NCI-H226 (cell line): ENCODE measurements around the gene C5orf15.

ENCODE experiments used
- DNase-seq: peaks from one replicate; pipeline ENCODE4 v3.0.0-alpha.2; 2015

The C5orf15 gene

DNA sequence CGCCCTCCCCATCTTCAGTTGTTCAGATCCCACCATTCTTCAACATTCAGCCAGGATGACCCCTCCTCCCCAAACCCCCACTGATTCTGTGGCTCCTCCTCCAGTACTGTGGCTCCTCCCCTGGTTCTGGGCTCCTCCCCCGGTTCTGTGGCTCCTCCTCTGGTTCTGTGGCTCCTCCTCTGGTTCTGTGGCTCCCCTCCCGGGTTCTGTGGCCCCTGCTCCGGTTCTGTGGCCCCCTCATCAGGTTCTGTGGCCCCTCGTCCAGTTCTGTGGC is 32.8 kb downstream of the C5orf15 start:
- no peak for DNase-seq

DNA sequence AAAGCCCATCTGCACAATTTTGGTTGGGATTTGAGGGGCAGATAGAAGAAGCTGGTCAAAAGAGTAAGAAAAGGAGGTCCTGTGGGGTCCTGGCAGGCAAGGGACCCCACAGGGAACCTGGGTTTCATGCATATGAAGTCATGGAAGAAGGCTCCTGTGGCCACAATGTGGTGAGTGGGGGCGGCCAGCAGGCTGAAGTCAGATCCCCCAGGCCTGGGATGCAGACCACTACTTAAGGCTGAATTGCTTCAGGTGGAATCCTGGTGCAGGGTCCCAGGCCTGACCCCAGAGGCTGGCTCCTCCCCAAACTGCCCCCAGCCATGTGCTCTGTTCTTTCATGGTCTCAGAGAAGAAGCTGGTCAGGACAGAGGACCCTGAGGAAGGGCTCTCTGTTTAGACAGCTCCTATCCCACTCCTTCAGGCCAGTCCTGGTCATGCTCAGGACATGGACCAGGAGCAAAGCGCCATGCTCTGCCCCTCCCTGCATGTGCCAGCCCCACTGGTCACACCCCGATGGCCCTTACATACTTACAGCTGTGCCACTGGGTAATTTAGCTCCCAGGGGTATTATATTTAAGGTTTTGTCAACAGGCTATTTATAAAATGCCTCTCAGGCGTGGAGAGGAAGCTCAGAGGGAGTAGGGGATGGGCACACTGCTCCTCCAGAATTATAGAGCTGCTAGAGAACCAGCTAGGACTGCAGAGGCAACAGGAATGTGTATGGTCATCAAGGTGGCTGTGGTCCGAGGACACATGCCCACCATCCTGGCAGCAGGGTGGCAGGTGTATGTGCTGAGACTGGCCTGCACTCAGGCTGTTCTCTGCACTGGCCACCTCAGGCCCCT is 33.4 kb downstream of the C5orf15 start:
- DNase-seq: no peak

- no peak for DNase-seq
These were observed 34.1 kb downstream of the C5orf15 start for GRCh38 chr5:133934311-133934710.

- DNase-seq: no peak
These were observed 34.6 kb downstream of the C5orf15 start for GRCh38 chr5:133933670-133934295.

DNA sequence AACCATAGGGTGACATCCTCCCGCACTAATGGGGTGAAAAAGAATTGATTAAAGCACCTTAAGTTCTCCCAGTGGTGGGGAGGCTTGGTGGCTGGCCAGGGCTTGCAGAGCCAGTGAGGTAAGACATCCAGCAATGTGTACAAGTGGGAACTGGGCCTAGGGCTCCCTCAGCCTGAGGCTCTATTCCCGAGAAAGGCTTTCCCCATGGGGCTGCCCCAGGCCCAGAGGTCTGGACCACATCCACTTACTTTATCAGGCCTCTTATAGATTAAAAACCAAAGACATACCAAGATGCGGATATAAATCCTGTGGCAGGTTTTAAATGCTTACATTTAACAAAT is 35.3 kb downstream of the C5orf15 start:
- no peak for DNase-seq

GRCh38 chr5:133932441-133933168 is 35.8 kb downstream of the C5orf15 start:
- no peak for DNase-seq

DNA sequence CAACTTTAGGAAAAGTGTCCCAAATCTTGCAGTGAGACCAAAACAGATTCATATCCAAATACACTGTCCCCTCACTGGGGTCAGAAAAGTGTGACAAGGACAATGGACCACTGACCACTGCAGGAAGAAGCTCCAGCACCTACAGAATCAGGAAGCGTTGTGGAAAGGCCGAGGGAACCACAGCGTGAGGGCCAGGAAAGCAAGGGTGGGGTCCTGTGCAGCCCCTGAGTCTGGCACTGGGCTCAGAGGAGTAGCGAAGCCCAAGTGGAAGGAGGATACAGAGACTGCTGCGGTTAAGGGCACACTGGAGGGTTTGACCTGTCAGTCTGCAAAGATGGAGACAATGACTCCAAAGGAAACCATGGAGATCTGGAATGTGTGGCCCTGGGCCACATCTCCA is 36.9 kb downstream of the C5orf15 start:
- no peak for DNase-seq

GRCh38 chr5:133930813-133931090 is 37.7 kb downstream of the C5orf15 start:
- DNase-seq: no peak

GRCh38 chr5:133930061-133930812 is 38.2 kb downstream of the C5orf15 start:
- DNase-seq: no peak

- DNase-seq: no peak
These were observed 39.6 kb downstream of the C5orf15 start for GRCh38 chr5:133928587-133929393.

DNA sequence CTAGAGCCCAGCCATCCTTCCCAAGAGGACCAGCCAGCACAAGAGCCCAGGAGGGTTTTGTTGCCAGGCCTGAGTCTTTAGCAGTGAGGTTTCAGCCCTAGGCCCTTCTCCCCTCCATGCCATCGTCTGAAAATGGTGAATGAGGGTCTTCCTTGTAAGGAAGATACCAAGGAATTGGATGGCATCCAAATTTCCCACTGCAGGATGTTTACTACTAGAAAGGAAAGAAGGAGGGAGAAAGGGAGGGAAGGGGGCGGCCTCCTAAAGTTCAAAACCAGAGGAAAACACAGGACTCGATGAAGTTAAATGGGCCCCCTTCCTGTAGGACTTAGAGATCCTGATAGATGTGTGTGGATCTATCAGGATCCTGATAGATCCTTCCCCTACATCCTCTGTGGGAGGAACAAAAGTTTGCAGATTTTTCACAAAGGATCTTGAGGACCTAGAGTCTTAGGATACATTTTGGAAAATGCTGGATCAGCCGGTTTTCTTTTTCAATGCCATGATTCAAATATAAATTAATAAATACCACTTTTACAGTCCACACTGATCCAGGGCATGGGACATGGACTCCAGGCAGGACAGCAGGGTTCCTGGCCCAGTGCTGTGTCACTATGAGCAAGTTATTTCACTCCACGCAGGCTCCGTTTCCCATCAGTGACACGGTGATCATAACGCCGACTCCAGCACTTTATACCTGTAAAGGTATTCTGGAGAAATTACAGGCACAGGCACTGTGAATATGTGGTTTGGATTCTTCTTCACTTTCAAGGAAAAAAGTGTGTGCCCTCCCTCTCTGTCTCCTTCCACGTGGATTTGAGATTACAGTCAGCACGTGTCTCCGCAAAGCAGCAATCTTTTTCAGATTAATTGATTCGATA is 40.9 kb downstream of the C5orf15 start:
- no peak for DNase-seq

DNA sequence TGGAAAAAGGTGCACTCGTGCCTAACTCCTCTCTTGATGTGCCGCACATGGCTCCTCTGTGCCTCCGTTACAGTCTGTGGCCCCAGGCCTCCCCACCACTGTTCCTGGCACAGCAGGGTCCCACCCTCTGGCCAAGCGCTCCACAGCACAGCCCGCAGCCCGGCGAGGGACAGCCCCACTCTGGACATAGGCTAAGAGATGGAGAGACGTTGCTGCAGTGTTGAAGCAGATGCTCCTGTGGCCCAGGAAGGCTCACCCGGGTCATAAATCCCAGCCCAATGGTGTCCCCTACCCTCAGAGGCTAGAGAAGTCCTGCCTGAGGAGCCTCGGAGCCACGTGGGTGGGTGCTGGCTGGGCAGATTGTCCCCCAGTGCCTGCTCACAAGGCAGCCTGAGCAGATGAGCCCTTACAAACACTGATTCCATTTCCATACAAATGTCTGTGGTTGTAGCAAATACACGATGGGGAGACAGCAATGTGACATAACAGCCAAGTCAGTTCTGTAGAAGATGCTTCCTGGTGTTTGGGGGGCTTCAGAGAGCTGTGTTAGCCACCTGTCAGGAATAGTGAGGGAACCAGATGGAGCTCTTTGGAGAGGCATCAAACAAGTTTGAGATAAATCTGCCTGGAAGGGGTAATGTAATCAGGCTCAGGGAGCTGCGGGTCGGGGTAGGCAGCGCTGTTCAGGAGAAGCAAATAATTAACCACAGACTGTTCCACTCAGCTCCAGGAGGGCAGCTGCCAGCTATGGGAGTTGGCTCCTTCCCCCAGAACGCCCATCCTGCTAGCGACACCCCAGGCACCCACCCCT is 41.7 kb downstream of the C5orf15 start:
- DNase-seq: no peak

DNA sequence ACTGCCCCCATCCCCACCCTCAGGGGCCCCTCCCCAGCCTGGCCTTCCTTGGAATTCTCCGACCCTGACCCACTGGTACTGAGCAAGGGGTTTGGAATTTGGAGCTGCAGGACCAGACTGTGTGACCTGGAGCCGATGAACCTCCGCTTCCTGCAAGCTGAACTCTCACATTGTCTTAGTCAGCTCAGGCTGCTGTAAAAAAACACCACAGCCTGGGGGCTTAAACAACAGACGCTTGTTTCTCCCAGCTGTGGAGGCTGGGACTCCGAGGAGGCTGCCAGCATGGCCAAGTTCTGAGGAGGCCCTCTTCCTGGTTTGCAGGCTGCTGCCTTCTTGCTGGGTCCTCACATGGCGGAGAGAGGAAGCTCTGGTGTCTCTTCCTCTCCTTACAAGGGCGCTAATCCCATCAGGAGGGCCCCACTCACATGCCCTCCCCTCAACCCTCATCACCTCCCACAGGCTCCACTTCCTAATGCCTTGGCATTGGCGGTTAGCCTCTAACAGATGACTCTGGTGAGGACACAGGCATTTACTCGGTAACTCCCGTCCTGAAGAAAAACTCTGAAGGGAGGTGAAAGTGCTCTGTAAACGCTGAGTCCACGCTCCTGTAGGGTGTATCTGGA is 42.4 kb downstream of the C5orf15 start:
- DNase-seq: no peak

DNA sequence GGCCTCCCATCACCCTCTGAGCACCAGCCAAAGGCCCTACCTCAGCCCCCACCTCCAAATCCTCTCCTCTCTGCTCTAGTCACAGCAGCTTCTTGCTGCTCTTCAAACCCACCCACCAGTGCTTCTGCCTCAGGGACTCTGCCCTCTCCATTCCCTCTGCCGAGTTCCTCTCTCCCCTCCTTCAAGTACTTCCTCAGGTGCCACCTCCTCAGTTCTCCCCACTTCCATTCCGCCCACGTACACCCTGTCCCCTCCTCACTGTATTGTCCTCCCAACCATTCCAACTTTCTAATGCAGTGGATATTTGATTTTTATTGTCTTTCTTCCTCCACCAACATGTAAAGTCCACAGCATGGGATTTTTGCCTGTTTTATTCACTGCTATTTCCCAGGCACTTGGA is 43.2 kb downstream of the C5orf15 start:
- no peak for DNase-seq

GRCh38 chr5:133924221-133924920 is 44.1 kb downstream of the C5orf15 start:
- DNase-seq: no peak

GRCh38 chr5:133921979-133922378 is 46.4 kb downstream of the C5orf15 start:
- DNase-seq: no peak

DNA sequence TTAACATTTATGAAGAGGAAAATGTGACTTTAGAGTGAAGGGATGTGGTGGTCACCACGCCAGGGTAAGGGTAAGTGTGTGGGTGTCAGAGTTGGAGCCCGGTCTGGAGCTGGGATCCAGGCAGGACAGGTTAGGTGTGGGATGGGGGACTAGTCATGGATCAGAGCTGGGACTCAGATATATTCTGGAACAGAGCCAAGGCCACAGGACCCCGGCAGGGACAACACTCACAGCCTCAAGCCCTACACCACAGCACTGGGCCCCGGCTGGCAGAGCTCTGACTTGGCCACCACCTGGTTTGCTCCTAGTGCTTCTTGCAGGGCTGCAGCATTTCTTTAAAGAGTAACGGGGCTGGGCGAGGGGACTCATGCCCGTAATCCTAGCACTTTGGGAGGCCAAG is 47.4 kb downstream of the C5orf15 start:
- DNase-seq: no peak

GRCh38 chr5:133919148-133920136 is 49.0 kb downstream of the C5orf15 start:
- DNase-seq: no peak

DNA sequence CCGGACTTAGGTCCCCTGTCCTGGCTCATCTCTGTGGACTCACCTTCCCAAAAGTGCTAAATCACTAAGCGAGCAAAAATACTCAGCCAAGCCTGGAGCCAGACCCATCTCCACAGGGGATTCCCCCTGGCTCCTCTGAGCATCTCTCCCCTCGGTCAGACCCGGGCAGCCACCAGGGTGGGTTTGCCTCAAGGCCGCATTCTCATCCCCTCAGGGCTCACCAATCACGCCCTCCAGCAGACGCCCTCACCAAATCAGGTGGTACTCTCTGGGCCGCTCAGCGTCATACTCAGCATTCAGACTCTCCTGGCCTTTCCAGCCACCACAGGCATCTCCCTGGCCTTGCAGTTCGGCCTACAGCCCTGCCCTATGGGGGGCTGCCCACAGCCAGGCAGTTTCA is 49.7 kb downstream of the C5orf15 start:
- no peak for DNase-seq
